ENCODE data around the gene ATG2B. TPM values are rescaled to one million over a fixed set of nuclear protein-coding genes. Genes with fewer than 3 reads are reported as not detected.
A peak's percentile ranks its signal among the peaks of the same experiment; 100 is the strongest.

ATG2B gene
- total and polyA plus RNA-seq, 4 experiments from 2014 or later = 1.0 to 37.8 (median 15.8) TPM

- Mint-ChIP-seq H3K27ac (peak overlapping the region; percentile 83 to 92 (median 88)), H3K27me3 (no peaks in the 10 kb centered on the region), H3K9me3 (no peaks in the 10 kb centered on the region), H3K4me3 (peak overlapping the region; percentile 90 to 95 (median 92)), H3K36me3 (peaks cover under 1 to 4% of the 10 kb centered on the region in 2 donors), H3K4me1 (peaks cover 2 to 7% (median 6%) of the 10 kb centered on the region in 4 donors)
- H3K4me3 ChIP-seq (ENCODE audit: low read length in 2 of 2) = peak overlapping the region; percentile 78 to 82
- H3K9me3 ChIP-seq (ENCODE audit: control insufficient read depth in 1 of 2, low read length in 2 of 2) = no peaks in the 10 kb centered on the region
- H3K27me3 ChIP-seq (ENCODE audit: insufficient read depth, low read length) = no peaks in the 10 kb centered on the region
- H3K4me1 ChIP-seq (ENCODE audit: insufficient read depth, low read length) = peaks cover 12% of the 10 kb centered on the region
- intact Hi-C loops (cut with micrococcal nuclease) = loop anchor here (1.0 to 10.0 kb wide), 3 partner anchors 28 to 111 kb away; partner anchors contain the start of genes ATG2B, GSKIP and PAPOLA
- CTCF ChIA-PET (ENCODE audit: partially characterized antibody) = interaction anchor here (1.0 to 1.2 kb wide), 2 partner anchors 9 to 28 kb away, joined by 3 to 4 read pairs; partner anchors contain the start of genes ATG2B and GSKIP
- DNase-seq = peak; percentile 98 to 100 (median 99)
- POLR2A ChIA-PET (ENCODE audit: partially characterized antibody) = interaction anchor here (0.9 to 3.2 kb wide), 6 partner anchors 9 to 111 kb away, joined by 3 to 31 read pairs (median 4); partner anchors contain the start of genes ATG2B, GSKIP and PAPOLA
- H3K27ac ChIP-seq (ENCODE audit: low read depth, low read length) = peak overlapping the region; percentile 53
- H3K36me3 ChIP-seq (ENCODE audit: insufficient read depth, low read length) = no peaks in the 10 kb centered on the region
These were observed 28.4 kb upstream of the ATG2B start for GRCh38 chr14:96391293-96392118.

DNA sequence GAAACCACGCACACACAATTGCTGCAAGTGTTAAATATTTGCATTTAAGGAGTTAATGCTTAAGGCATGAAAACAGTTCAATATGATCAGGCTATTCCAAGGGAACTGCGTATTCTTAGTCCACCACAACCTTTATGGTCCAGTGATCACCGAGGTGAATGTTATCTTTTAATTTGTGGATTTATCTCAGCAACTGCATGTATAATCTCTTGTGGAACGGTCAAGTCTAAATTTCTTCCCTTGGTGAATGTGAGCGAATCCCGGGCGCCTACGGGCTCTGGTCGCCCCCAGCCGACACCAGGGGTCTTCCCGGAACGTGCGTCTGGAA is 27.8 kb upstream of the ATG2B start:
- no peak for DNase-seq
- H3K36me3 ChIP-seq (ENCODE audit: insufficient read depth, low read length) = peaks cover under 1% of the 10 kb centered on the region
- Mint-ChIP-seq H3K27me3 (no peaks in the 10 kb centered on the region), H3K9me3 (no peaks in the 10 kb centered on the region), H3K36me3 (peaks cover 2 to 4% of the 10 kb centered on the region in 2 donors), H3K4me1 (peaks cover 2 to 7% (median 6%) of the 10 kb centered on the region in 4 donors), H3K27ac (peak overlapping the region; percentile 83 to 92 (median 88)), H3K4me3 (peak overlapping the region; percentile 90 to 95 (median 92))
- H3K27me3 ChIP-seq (ENCODE audit: insufficient read depth, low read length) = no peaks in the 10 kb centered on the region
- H3K9me3 ChIP-seq (ENCODE audit: control insufficient read depth in 1 of 2, low read length in 2 of 2) = no peaks in the 10 kb centered on the region
- H3K4me1 ChIP-seq (ENCODE audit: insufficient read depth, low read length) = peaks cover 12% of the 10 kb centered on the region
- ChIA-PET CTCF (ENCODE audit: partially characterized antibody) (interaction anchor here (1.0 to 1.2 kb wide), 2 partner anchors 9 to 27 kb away, joined by 3 to 4 read pairs; partner anchors contain the start of genes ATG2B and GSKIP), POLR2A (ENCODE audit: partially characterized antibody) (interaction anchor here (0.9 to 3.2 kb wide), 6 partner anchors 8 to 112 kb away, joined by 3 to 31 read pairs (median 4); partner anchors contain the start of genes ATG2B, GSKIP and PAPOLA)
- peak overlapping the region; percentile 45 for H3K27ac ChIP-seq (ENCODE audit: low read depth, low read length)
- H3K4me3 ChIP-seq (ENCODE audit: low read length in 2 of 2) = peak overlapping the region; percentile 69 to 80
- intact Hi-C loops (cut with micrococcal nuclease) = loop anchor here (1.0 to 10.0 kb wide), 3 partner anchors 28 to 111 kb away; partner anchors contain the start of genes ATG2B, GSKIP and PAPOLA

DNA sequence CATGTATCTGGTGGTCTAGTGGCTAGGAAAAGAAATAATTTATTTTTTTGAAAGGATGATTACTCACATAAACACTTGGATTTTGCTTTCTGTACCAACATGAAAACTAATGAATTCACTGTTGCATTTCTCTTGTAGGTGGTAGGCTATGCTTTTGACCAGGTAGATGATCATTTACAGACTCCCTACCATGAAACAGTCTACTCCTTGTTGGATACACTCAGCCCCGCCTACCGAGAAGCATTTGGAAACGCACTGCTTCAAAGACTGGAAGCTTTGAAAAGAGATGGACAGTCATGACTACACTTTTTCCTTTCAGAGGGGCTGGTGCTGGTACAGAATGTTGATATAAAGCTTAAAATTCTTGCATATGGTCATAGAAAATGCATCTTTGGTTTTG is 22.2 kb upstream of the ATG2B start:
- CTCF ChIA-PET (ENCODE audit: partially characterized antibody) = interaction anchor here (1.0 kb wide), 1 partner anchor 85 kb away, joined by 4 read pairs; no protein-coding TSS in a partner anchor

GRCh38 chr14:96384740-96385139 is 21.6 kb upstream of the ATG2B start:
- no peak overlapping the region for H3K27ac Mint-ChIP-seq
- intact Hi-C loops (cut with micrococcal nuclease) = no loop called here
- no peaks in the 10 kb centered on the region for H3K9me3 Mint-ChIP-seq
- Histone ChIP-seq H3K4me3 (ENCODE audit: low read length in 2 of 2) (no peak overlapping the region), H3K4me1 (ENCODE audit: insufficient read depth, low read length) (no peaks in the 10 kb centered on the region), H3K27me3 (ENCODE audit: insufficient read depth, low read length) (no peaks in the 10 kb centered on the region), H3K27ac (ENCODE audit: low read depth, low read length) (no peak overlapping the region), H3K9me3 (ENCODE audit: control insufficient read depth in 1 of 2, low read length in 2 of 2) (no peaks in the 10 kb centered on the region), H3K36me3 (ENCODE audit: insufficient read depth, low read length) (peaks cover 22% of the 10 kb centered on the region)
- H3K27me3 Mint-ChIP-seq = no peaks in the 10 kb centered on the region
- peaks cover 35 to 36% of the 10 kb centered on the region in 2 donors for H3K36me3 Mint-ChIP-seq
- DNase-seq = no peak
- CTCF ChIA-PET (ENCODE audit: partially characterized antibody) = interaction anchor here (1.0 kb wide), 1 partner anchor 84 kb away, joined by 4 read pairs; no protein-coding TSS in a partner anchor
- H3K4me1 Mint-ChIP-seq = no peaks in the 10 kb centered on the region
- POLR2A ChIA-PET (ENCODE audit: partially characterized antibody) = interaction anchor here (0.6 to 0.7 kb wide), 2 partner anchors 21 to 946 kb away, joined by 3 read pairs; partner anchors contain the start of gene GSKIP
- no peak overlapping the region for H3K4me3 Mint-ChIP-seq

More for the DNA sequence above, 22.2 kb upstream of the ATG2B start:
- no peaks in the 10 kb centered on the region for H3K9me3 ChIP-seq (ENCODE audit: control insufficient read depth in 1 of 2, low read length in 2 of 2)
- H3K4me3 ChIP-seq (ENCODE audit: low read length in 2 of 2) = no peak overlapping the region
- POLR2A ChIA-PET (ENCODE audit: partially characterized antibody) = interaction anchor here (0.7 kb wide), 1 partner anchor 21 kb away, joined by 3 read pairs; the partner anchor contains the start of gene GSKIP
- H3K36me3 Mint-ChIP-seq = peaks cover 35 to 36% of the 10 kb centered on the region in 2 donors
- no peaks in the 10 kb centered on the region for H3K27me3 ChIP-seq (ENCODE audit: insufficient read depth, low read length)
- no peaks in the 10 kb centered on the region for H3K4me1 Mint-ChIP-seq
- intact Hi-C loops (cut with micrococcal nuclease) = no loop called here
- no peak overlapping the region for H3K4me3 Mint-ChIP-seq
- H3K4me1 ChIP-seq (ENCODE audit: insufficient read depth, low read length) = no peaks in the 10 kb centered on the region
- peaks cover 22% of the 10 kb centered on the region for H3K36me3 ChIP-seq (ENCODE audit: insufficient read depth, low read length)
- no peaks in the 10 kb centered on the region for H3K9me3 Mint-ChIP-seq
- H3K27ac Mint-ChIP-seq = no peak overlapping the region
- H3K27me3 Mint-ChIP-seq = no peaks in the 10 kb centered on the region
- no peak for DNase-seq
- no peak overlapping the region for H3K27ac ChIP-seq (ENCODE audit: low read depth, low read length)

GRCh38 chr14:96384053-96384452 is 20.9 kb upstream of the ATG2B start:
- Mint-ChIP-seq H3K27ac (no peak overlapping the region), H3K4me3 (no peak overlapping the region), H3K36me3 (peaks cover 35 to 36% of the 10 kb centered on the region in 2 donors), H3K9me3 (no peaks in the 10 kb centered on the region), H3K27me3 (no peaks in the 10 kb centered on the region), H3K4me1 (no peaks in the 10 kb centered on the region)
- intact Hi-C loops (cut with micrococcal nuclease) = no loop called here
- Histone ChIP-seq H3K27me3 (ENCODE audit: insufficient read depth, low read length) (no peaks in the 10 kb centered on the region), H3K4me3 (ENCODE audit: low read length in 2 of 2) (no peak overlapping the region), H3K27ac (ENCODE audit: low read depth, low read length) (no peak overlapping the region), H3K9me3 (ENCODE audit: control insufficient read depth in 1 of 2, low read length in 2 of 2) (no peaks in the 10 kb centered on the region), H3K4me1 (ENCODE audit: insufficient read depth, low read length) (no peaks in the 10 kb centered on the region), H3K36me3 (ENCODE audit: insufficient read depth, low read length) (peaks cover 22% of the 10 kb centered on the region)
- no peak for DNase-seq
- ChIA-PET CTCF (ENCODE audit: partially characterized antibody) (no interaction called here), POLR2A (ENCODE audit: partially characterized antibody) (interaction anchor here (0.6 kb wide), 1 partner anchor 945 kb away, joined by 3 read pairs; no protein-coding TSS in a partner anchor)

DNA sequence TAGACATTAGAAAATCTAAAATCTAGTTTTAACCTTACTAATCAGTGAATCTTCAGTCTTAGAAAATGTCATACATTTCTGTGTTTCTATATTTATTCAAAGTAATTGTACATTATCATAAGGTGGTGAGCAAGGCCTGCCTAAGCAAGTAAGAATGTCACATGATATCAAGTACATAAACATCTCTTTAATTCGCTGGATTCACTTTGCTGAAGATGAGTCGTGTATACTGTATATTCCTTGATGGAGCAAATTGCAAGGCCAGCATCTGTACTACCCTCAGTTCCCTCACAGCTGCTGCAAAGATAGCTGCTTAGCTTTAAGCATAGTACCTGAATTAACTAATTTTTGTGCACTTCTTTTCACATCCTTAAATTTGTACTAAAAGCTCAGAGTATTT is 20.3 kb upstream of the ATG2B start:
- no peaks in the 10 kb centered on the region for H3K27me3 ChIP-seq (ENCODE audit: insufficient read depth, low read length)
- Mint-ChIP-seq H3K4me3 (no peak overlapping the region), H3K27me3 (no peaks in the 10 kb centered on the region), H3K27ac (no peak overlapping the region), H3K36me3 (peaks cover 35 to 36% of the 10 kb centered on the region in 2 donors), H3K4me1 (no peaks in the 10 kb centered on the region), H3K9me3 (no peaks in the 10 kb centered on the region)
- H3K4me3 ChIP-seq (ENCODE audit: low read length in 2 of 2) = no peak overlapping the region
- H3K36me3 ChIP-seq (ENCODE audit: insufficient read depth, low read length) = peaks cover 22% of the 10 kb centered on the region
- no peaks in the 10 kb centered on the region for H3K4me1 ChIP-seq (ENCODE audit: insufficient read depth, low read length)
- ChIA-PET CTCF (ENCODE audit: partially characterized antibody) (no interaction called here), POLR2A (ENCODE audit: partially characterized antibody) (interaction anchor here (1.4 kb wide), 1 partner anchor 8 kb away, joined by 3 read pairs; no protein-coding TSS in a partner anchor)
- H3K9me3 ChIP-seq (ENCODE audit: control insufficient read depth in 1 of 2, low read length in 2 of 2) = no peaks in the 10 kb centered on the region
- no peak for DNase-seq
- H3K27ac ChIP-seq (ENCODE audit: low read depth, low read length) = no peak overlapping the region
- intact Hi-C loops (cut with micrococcal nuclease) = no loop called here

DNA sequence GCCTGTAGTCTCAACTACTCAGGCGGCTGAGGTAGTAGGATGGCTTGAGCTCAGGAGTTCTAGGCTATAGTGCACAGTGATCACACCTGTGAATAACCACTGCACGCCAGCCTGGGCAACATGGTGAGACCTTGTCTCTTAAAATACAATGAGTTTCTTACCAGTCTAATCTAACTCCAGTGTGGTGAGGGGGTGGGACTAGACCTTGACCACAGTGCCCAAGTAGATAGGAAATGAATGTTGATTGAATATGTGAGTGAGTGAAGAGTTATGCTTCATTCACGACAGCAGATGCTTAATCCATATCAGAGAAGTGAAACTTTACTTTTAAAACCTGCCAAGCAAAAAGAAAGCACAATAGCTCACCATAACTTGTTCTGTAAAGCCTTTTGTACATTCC is 17.6 kb upstream of the ATG2B start:
- intact Hi-C loops (cut with micrococcal nuclease) = no loop called here
- H3K36me3 ChIP-seq (ENCODE audit: insufficient read depth, low read length) = peaks cover 20% of the 10 kb centered on the region
- ChIA-PET POLR2A (ENCODE audit: partially characterized antibody) (interaction anchor here (2.0 kb wide), 1 partner anchor 11 kb away, joined by 8 read pairs; the partner anchor contains the start of gene AK7), CTCF (ENCODE audit: partially characterized antibody) (interaction anchor here (0.9 to 1.1 kb wide), 2 partner anchors 17 to 37 kb away, joined by 3 read pairs; no protein-coding TSS in a partner anchor)
- Mint-ChIP-seq H3K4me3 (no peak overlapping the region), H3K9me3 (no peaks in the 10 kb centered on the region), H3K36me3 (peaks cover 30 to 31% of the 10 kb centered on the region in 2 donors), H3K27me3 (no peaks in the 10 kb centered on the region), H3K4me1 (no peaks in the 10 kb centered on the region), H3K27ac (no peak overlapping the region)
- DNase-seq = no peak
- no peaks in the 10 kb centered on the region for H3K27me3 ChIP-seq (ENCODE audit: insufficient read depth, low read length)
- H3K4me3 ChIP-seq (ENCODE audit: low read length in 2 of 2) = no peak overlapping the region
- no peaks in the 10 kb centered on the region for H3K9me3 ChIP-seq (ENCODE audit: control insufficient read depth in 1 of 2, low read length in 2 of 2)
- H3K27ac ChIP-seq (ENCODE audit: low read depth, low read length) = no peak overlapping the region
- H3K4me1 ChIP-seq (ENCODE audit: insufficient read depth, low read length) = no peaks in the 10 kb centered on the region
